GM19023 (cell line): ENCODE data around the gene PNO1.

Source experiments
- ATAC-seq: cut with Tn5 transposase; IDR thresholded peaks from one replicate; pipeline ENCODE4 v1.9.1; 2021; ENCODE audit warnings: mild to moderate bottlenecking, moderate library complexity; ENCODE audit not compliant: unreplicated experiment

Gene PNO1

DNA sequence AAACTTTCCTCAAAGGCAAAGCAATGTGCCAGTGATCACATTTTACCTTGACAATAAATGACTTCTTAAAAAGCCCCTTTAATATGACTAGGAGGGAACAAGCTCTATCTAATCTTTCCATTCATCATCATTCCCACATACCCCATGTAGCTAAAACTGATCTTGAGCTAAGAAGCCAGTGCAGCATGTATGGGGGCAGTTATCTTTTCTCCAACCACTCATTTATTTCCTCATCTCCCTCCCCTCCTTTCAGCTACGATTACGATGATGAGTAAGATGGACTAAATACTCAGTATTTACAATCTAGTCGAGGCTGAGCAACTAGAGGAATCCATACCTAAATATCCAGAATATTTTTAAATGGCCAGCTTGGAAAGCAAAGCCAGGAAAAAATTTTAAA is 35.5 kb downstream of the PNO1 start:
- ATAC-seq = no peak

DNA sequence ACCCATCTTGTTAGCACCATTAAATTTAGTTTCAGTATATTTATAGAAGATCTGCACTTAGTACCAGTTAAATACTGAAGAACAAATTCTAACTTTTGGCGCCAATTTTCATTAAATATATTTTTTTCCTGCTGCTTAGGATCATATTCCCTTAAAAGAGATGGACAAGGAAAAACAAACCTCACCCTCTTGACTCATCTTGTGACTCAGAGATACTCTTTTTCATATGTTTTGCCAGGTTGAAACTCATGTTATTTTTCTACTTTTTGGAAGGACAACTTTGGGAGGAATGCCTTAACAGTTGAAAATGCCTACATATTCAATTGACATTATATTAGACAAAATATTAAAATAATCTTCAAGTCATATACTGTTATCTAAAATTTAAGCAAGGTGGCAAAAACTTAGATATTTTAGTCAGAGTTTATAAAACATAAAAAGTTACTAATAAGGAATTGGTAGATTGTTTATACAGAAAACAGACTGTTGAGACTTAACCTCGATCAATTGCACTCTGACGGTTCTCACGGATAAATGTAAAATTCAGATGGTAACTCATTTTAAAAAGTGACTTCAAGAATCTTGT is 36.2 kb downstream of the PNO1 start:
- no peak for ATAC-seq

DNA sequence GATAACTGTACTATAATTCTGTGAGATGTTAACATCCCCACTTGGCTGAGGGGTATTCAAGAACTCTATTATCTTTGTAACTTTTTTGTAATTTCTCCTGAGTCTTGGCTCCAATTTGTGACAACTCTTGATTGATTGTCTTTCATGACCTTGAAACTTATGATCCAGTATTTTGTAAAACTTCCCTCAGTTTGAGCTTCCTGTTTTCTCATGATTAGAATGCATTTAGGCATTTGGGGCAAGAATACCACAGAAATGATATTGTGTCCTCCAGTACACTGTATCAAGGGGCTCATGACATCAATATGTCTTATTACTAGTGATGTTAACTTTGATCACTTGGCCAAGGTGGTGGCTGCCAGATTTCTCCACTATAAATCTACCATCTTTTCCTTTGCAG is 37.4 kb downstream of the PNO1 start:
- ATAC-seq = no peak

DNA sequence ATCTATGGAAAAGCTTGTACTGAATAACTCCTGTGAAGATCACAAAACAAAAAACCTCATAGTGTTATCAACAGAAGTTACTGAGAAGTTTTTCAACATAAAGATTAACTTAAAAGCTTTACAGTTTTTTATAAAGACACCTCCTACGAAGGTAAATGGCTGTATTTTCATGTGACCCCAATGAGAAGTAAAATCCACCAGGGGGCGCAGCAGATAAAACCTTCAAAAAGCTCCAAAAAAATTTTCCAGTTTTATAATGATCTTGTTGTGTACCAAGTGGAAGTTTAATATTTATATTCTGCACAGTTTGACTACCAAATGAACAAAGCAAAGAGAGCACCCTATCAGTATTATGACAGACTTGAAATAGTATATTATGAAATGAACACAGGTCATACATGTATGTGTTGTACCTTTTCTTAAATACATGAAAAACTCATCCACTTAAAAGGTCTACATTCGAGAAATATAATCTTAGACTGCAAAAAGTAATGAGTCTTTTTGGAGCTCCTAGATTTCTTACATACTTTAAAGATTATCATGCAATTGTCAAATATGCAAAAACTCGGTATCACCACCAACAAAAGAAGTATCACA is 38.5 kb downstream of the PNO1 start:
- ATAC-seq = no peak

DNA sequence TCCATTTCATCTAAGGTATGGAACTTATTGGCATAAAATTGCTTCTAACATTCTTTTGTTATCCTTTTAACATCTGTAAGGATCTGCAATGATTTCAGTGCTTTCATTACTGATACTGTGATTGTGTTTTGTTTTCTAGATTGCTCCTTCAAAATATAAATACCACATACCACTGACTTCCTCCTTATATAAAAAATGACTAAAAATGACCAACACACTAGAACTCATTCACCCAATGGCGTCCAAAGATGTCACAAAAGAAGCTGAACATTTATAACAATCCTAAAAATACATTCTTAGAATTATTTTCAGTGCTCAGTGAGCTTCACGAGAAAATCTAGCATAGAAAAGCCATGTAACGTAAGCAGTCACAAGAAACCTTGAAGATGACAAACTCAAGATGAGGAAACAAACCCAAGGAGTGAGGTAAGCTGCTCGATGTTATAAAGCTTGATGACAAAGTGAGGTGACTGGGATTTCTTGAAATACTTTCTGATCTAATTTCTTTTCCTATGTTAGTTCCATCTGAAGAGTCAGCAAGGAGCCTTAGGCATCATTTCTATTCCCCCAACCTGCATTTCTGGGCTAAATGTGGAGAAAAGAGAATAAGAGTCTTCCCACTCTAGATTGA is 42.6 kb downstream of the PNO1 start:
- no peak for ATAC-seq

DNA sequence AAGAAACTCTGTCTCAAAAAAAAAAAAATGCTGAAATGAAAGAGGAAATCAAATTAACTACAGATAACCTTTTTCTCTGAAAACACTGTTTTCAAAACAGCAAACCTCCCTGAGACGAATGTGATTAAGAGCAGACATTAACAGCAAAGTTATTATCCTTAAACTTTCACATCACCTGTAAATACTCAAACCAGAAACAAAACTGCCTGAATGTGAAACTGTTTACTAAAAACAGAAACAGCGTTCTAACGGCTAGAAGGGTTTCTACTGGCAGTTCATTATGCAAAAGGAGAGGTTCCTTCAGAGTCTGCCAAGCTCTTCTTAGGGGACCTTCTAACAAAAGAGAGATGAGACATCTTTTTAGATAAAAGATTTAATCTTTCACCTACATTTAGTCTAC is 45.9 kb downstream of the PNO1 start:
- ATAC-seq = peak; percentile 98

DNA sequence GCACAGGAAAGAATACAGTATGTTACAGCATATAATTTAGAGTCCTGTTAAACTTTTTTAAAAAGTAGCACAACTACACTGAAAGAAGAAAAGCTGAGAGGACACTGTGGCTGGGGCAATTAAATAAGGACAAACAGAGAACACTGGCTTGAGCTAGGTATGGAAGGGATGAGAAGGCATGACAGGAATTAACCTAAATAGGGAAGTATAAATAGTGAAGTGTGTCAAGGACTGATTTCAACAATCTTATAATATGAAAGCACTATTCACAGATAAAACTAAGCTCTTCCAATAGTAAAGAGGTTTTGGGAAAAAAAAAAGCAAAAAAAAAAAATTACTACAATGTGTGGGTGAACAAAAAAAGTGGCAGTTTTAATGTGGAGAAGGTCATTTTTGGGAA is 49.1 kb downstream of the PNO1 start:
- no peak for ATAC-seq

DNA sequence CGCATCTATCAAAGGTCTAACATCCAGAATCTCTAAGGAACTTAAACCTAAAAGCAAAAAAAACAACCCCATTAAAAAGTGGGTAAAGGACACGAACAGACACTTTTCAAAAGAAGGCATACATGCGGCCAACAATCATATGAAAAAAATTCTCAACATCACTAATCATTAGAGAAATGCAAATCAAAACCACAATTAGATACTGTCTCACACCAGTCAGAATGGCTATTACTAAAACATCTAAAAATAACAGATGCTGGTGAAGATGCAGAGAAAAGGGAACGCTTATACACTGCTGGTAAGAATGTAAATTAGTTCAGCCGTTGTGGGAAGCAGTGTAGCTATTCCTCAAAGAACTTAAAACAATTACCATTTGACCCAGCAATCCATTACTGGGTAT is 56.7 kb downstream of the PNO1 start:
- peak; percentile 83 for ATAC-seq

DNA sequence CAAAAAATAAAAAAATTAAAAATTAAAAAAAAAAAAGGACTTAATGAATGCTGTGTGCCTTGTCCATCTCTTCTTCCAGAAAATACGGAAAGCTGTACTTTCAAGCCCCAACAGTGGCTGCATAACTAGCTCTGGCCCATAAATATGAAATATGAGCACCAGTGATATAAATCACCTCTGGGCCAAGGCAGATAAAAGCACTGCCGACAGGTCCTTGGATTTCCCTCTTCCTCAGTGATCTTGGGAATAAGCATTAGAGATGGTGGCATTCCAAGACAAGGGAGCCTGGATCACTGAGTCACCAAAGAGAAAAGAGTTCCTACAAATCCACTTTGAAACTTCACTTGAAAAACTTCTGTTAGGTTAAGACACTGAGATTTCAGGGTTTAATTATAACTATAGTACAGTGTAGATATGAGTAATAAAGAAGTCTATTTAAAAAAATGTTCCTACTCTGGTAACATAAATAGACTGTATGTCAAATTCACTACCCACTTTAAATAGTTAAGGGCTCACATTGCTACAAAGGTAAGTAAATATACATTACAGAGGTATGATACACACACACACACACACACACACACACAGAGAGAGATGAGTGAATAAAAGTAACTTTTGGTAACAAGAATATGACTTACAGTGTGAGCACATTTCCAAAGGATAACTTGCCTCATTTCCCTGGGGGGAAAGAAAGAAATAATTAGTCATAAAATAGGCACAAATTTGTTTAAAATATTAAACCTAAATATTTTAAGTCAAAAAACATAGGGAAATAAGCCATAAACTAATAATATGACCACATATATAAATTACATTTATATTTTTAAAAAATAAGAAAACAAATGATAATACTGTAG is 59.0 kb downstream of the PNO1 start:
- ATAC-seq = no peak

DNA sequence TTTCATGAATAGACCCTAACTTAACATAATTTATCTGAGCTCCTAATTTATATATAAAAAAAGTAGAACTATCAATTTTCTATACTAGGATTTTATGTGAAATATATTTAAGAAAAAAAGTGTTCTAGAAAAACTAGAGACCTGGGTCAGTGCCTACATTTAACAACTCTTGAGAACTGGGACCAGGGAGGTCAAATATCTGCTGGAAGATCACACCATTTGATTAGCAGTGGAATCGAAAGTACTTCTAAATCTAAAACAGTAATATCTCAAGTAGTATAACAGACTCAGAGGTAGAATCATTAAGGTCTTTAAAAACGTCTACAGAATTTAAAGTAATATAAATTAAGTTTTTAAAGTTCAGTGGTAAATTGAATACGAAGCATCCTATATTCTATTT is 60.0 kb downstream of the PNO1 start:
- no peak for ATAC-seq

DNA sequence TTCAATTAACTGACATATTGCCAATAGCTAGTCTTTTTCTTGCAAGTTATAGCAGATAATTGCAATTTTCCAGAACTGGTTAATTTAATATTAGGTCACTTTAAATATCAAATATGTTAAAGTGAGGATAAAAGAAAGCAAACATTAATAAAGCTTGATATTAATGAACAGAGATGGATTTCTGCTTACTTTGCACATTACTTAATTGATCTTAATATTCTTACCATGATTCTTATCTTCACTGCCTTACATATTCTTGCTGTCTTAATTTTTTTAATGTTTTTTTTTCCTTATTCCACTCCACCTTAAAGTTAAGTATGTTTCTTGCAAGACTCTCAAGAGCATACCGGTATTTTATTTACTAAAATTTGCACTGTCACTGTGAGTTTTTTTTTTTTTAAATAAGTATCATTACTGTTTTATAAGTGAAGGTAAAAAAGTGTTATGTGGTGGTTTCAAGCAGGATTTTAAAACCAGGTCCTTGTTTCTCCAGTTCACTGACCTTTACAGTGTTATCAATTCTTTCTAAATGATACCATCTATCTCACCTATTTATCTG is 60.7 kb downstream of the PNO1 start:
- no peak for ATAC-seq

DNA sequence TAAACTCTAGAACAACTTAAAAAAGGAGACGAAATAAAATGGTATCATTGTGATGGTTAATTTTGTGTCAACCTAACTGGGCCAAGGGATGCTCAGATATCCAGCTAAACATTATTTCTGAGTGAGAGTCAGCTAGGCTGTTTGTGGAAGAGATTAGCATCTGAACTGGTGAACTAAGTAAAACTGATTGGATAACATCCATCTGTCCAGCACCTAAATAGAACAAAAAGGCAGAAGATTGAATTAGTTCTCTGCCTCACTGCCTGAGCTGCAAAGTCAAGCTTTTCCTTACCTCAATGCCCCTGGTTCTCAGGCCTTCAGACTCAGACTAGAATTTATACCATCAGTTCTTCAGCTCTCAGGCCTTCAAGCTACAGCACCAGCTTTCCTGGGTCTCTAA is 64.6 kb downstream of the PNO1 start:
- ATAC-seq = no peak

DNA sequence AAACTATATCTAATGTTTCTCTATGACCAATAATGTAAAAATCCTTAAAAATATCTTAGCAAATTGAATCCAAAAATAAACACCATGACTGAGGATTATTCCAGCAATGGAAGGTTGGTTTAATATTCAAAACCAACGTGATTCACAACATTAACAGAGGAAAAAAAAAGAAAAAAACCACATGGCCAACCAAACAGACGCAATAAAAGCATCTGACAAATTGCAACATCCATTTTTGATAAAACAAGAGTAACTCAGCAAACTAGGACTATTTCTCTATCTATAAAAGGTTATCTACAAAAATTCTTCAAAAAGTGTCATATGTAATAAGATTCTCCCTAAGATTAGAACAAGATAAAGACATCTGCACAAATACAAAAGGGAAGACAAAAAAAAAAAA is 65.7 kb downstream of the PNO1 start:
- ATAC-seq = no peak

DNA sequence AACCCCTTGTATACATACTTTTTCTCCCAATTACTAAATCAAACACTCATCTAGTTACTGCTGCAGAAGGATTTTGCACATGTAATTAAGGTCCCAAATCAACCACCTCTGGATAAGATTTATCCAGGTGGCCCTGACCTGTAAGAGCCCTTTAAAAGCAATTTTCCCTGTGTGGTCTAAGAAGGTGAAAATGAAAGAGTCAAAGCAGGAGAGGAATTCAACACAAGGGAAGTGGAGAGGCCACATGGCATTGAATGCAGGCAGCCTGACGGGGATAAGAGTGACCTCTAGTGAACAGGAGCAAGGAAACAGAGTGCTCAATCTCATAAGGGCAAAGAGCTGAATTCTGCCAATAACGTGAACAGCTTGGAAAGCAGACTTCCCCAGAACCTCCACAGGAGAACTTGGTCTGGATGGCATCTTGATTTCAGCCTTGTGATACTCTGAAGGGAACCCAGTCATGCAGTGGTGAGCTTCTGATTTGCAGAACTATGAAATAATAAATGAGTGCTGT is 67.5 kb downstream of the PNO1 start:
- ATAC-seq = no peak
